HUES48 (cell line): ENCODE measurements around the gene RPTOR.
A peak's percentile ranks its signal among the peaks of the same experiment; 100 is the strongest.

Source experiments
- H3K27ac ChIP-seq: one replicate; pipeline ENCODE4 v1.7.0; 2013; ENCODE audit warnings: low read depth, low read length, inconsistent platforms
- H3K27me3 ChIP-seq: 2 replicates; pipeline ENCODE4 v1.6.1; 2013; ENCODE audit warnings: mild to moderate bottlenecking, low read length; ENCODE audit not compliant: control insufficient read depth, insufficient read depth
- H3K36me3 ChIP-seq: 2 replicates; pipeline ENCODE4 v1.6.1; 2013; ENCODE audit warnings: low read length; ENCODE audit not compliant: control insufficient read depth, insufficient read depth
- H3K4me1 ChIP-seq: 2 replicates; pipeline ENCODE4 v1.6.1; 2013; ENCODE audit warnings: mild to moderate bottlenecking, low read length; ENCODE audit not compliant: control insufficient read depth, insufficient read depth
- H3K4me3 ChIP-seq: 2 replicates; pipeline ENCODE4 v1.5.1; 2013; ENCODE audit warnings: mild to moderate bottlenecking, low read depth, low read length
- H3K9ac ChIP-seq: 2 replicates; pipeline ENCODE4 v1.6.1; 2013; ENCODE audit warnings: mild to moderate bottlenecking, low read depth, low read length, moderate library complexity
- H3K9me3 ChIP-seq: 2 replicates; pipeline ENCODE4 v1.6.1; 2013; ENCODE audit warnings: low read length; ENCODE audit not compliant: control insufficient read depth, insufficient read depth

The RPTOR gene

DNA sequence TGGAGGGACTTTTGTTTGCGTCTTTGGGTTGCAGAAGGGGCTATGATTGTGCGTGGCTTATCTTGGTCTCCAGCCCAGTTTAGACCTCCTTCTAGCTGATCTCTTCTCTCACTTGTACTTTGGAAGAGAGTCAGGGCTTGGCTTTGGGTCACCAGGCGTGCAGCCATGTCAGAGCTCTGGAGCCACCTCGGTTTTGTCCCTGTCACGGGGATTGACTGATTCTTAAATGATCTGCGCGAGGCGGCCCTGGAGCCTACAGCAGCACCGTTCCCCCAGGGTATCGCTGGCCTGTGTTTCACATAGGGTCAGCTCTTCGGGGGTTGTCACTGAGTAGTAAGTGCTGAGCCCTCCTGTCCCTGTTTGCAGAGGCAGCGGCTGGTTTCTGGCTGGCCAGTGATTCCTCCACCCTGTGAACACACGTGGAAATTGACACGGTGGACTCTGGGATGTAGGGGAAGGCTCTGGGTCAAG is 237.2 kb downstream of the RPTOR start:
- Histone ChIP-seq H3K4me1 (peaks cover 22% of the 10 kb centered on the region), H3K9ac (no peak overlapping the region), H3K4me3 (no peak overlapping the region), H3K9me3 (no peaks in the 10 kb centered on the region), H3K27ac (no peak overlapping the region), H3K36me3 (no peaks in the 10 kb centered on the region), H3K27me3 (no peaks in the 10 kb centered on the region)

- no peak overlapping the region for H3K9ac ChIP-seq
- H3K4me3 ChIP-seq: no peak overlapping the region
- H3K36me3 ChIP-seq: no peaks in the 10 kb centered on the region
- H3K27me3 ChIP-seq: no peaks in the 10 kb centered on the region
- H3K4me1 ChIP-seq: peaks cover 17% of the 10 kb centered on the region
- no peaks in the 10 kb centered on the region for H3K9me3 ChIP-seq
- H3K27ac ChIP-seq: peak overlapping the region; percentile 2
Observed at GRCh38 chr17:80782536-80783427, 238.1 kb downstream of the RPTOR start.

GRCh38 chr17:80783486-80783885 is 238.8 kb downstream of the RPTOR start:
- H3K9me3 ChIP-seq: no peaks in the 10 kb centered on the region
- no peak overlapping the region for H3K27ac ChIP-seq
- H3K4me1 ChIP-seq: peaks cover 17% of the 10 kb centered on the region
- H3K27me3 ChIP-seq: no peaks in the 10 kb centered on the region
- H3K36me3 ChIP-seq: no peaks in the 10 kb centered on the region
- no peak overlapping the region for H3K4me3 ChIP-seq
- H3K9ac ChIP-seq: no peak overlapping the region

DNA sequence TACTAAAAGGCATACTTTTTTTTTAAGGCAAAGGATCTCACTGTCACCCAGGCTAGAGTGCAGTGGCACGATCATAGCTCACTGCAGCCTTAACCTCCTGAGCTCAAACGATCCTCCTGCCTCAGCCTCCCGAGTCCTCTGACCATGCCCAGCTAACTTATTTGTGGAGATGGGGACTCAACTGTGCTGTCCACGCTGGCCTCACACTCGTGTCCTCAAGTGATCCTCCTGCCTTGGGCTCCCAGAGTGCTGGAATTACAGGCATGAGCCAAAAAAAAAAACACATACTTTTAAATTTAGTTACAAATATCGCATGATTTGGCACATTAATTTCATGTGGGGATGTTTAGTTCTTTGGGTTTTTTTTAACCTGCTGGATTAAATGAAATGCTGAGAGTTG is 239.3 kb downstream of the RPTOR start:
- no peak overlapping the region for H3K27ac ChIP-seq
- H3K36me3 ChIP-seq: no peaks in the 10 kb centered on the region
- H3K4me3 ChIP-seq: no peak overlapping the region
- H3K27me3 ChIP-seq: no peaks in the 10 kb centered on the region
- H3K4me1 ChIP-seq: peaks cover 17% of the 10 kb centered on the region
- H3K9ac ChIP-seq: no peak overlapping the region
- no peaks in the 10 kb centered on the region for H3K9me3 ChIP-seq

GRCh38 chr17:80785477-80786178 is 241.0 kb downstream of the RPTOR start:
- H3K4me1 ChIP-seq: peaks cover 15% of the 10 kb centered on the region
- H3K9ac ChIP-seq: no peak overlapping the region
- no peaks in the 10 kb centered on the region for H3K27me3 ChIP-seq
- no peak overlapping the region for H3K27ac ChIP-seq
- no peaks in the 10 kb centered on the region for H3K9me3 ChIP-seq
- H3K36me3 ChIP-seq: no peaks in the 10 kb centered on the region
- no peak overlapping the region for H3K4me3 ChIP-seq

- H3K27me3 ChIP-seq: no peaks in the 10 kb centered on the region
- H3K9ac ChIP-seq: no peak overlapping the region
- no peak overlapping the region for H3K27ac ChIP-seq
- H3K9me3 ChIP-seq: no peaks in the 10 kb centered on the region
- H3K4me3 ChIP-seq: no peak overlapping the region
- peaks cover 18% of the 10 kb centered on the region for H3K4me1 ChIP-seq
- H3K36me3 ChIP-seq: no peaks in the 10 kb centered on the region
Observed at GRCh38 chr17:80786470-80786869, 241.8 kb downstream of the RPTOR start.

DNA sequence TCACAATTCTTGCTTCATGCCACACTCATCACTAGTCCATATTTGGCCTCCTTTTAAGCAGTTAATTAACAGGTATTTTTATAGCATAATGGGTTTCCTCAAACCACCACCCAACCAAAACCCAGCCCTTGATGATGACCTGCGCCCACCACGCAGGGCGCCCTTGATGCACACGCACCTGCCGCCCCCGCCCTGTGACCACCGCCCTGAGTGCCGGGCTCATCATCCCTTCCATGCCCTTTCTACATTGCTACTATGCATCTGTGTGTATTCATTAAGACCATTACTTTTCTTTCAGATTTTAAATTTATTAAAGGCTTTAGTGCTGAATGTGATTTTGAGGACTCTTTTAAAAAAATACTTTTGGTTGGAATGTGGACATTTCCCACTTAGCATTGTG is 242.2 kb downstream of the RPTOR start:
- Histone ChIP-seq H3K36me3 (no peaks in the 10 kb centered on the region), H3K4me1 (peaks cover 18% of the 10 kb centered on the region), H3K9me3 (no peaks in the 10 kb centered on the region), H3K27ac (no peak overlapping the region), H3K27me3 (no peaks in the 10 kb centered on the region), H3K4me3 (no peak overlapping the region), H3K9ac (no peak overlapping the region)

GRCh38 chr17:80787881-80788280 is 243.2 kb downstream of the RPTOR start:
- peaks cover 11% of the 10 kb centered on the region for H3K4me1 ChIP-seq

GRCh38 chr17:80789356-80789902 is 244.8 kb downstream of the RPTOR start:
- Histone ChIP-seq H3K4me3 (no peak overlapping the region), H3K9me3 (no peaks in the 10 kb centered on the region), H3K36me3 (no peaks in the 10 kb centered on the region), H3K27me3 (no peaks in the 10 kb centered on the region), H3K27ac (no peak overlapping the region), H3K4me1 (peaks cover 10% of the 10 kb centered on the region; the same call in 1 of the 2 replicates), H3K9ac (no peak overlapping the region)

More at GRCh38 chr17:80787881-80788280, 243.2 kb downstream of the RPTOR start:
- Histone ChIP-seq H3K9me3 (no peaks in the 10 kb centered on the region), H3K9ac (no peak overlapping the region), H3K36me3 (no peaks in the 10 kb centered on the region), H3K27ac (no peak overlapping the region), H3K4me3 (no peak overlapping the region), H3K27me3 (no peaks in the 10 kb centered on the region)

DNA sequence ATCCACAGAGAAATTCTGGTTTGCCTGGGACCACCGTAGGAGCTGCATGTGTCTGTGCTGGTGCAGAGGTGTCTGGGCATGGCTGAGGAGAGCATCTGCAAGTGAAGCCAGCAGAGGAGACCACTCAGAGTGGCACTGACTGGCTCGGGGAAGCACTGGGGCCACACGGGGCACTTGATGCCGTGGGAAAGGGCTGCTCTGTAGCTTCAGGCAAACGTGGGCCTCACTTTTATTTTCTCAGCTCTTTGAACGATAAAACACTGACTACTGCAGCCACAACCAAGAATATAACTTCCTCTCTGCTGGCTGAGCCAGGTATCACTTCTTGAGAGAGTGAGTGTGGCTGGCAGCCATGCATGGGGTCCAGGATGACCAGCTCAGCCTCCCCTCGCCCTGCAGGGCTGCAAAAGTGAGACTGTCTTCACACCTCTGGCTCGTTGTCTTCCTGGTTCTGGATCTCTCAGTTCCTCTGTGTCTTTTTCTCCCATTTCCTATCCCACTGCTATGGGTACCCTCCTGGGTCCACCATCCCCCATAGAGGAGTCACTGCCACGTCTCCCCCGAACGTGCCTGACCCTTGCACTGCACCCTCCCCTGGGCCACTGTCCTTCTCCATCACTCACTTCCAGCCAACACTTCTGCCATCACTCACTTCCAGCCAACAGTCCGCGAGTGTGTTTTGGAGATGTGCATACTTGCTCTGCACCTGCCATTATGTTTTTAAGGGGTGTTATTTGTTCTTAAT is 245.6 kb downstream of the RPTOR start:
- Histone ChIP-seq H3K36me3 (no peaks in the 10 kb centered on the region), H3K4me3 (no peak overlapping the region), H3K4me1 (peaks cover 10% of the 10 kb centered on the region; the same call in 1 of the 2 replicates), H3K27me3 (no peaks in the 10 kb centered on the region), H3K9ac (no peak overlapping the region), H3K9me3 (no peaks in the 10 kb centered on the region), H3K27ac (no peak overlapping the region)
